Subcutaneous adipose tissue (tissue), 4 donors: ENCODE data around the gene DNM3. TPM values are rescaled to one million over a fixed set of nuclear protein-coding genes. Genes with fewer than 3 reads are reported as not detected.

Experiments used
- total RNA-seq, 4 donors: library from RNA; depleted of rRNA; stranded (reverse); fragments of >200 nt; gene quantifications; one replicate each; pipeline ENCODE4 v1.1.0, GENCODE V29; 2016
- TF ChIP-seq, protein P1 (sequence below): fragments of 450-650 bp; IDR thresholded peaks from one replicate; pipeline ENCODE4 v1.5.1; 2016; ENCODE audit warnings: low read depth, mild to moderate bottlenecking, control low read depth, antibody characterized with exemption, moderate library complexity

Gene DNM3
- total RNA-seq, 4 donors from 2014 or later: 4.1 to 8.8 (median 7.6) TPM

DNA sequence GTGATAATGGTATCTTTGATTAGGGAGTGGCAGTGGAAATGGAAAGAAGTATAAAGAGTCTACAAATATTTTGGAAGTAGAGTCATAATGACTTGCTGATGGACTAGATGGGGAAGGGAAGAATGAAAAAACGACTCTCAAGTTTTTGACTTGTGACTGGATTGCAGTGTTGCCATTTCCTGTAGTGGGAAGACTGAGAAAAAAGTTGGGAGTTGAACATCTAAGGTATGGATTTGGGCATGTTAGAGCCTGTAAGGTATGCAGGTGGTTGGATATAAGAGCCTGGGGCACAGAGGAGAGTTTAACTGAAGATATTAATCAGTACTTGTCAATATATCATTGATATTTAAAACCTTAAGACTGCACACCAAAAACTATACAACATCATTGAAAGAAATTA is 19.4 kb downstream of the DNM3 start:
- TF ChIP-seq, protein P1, sequence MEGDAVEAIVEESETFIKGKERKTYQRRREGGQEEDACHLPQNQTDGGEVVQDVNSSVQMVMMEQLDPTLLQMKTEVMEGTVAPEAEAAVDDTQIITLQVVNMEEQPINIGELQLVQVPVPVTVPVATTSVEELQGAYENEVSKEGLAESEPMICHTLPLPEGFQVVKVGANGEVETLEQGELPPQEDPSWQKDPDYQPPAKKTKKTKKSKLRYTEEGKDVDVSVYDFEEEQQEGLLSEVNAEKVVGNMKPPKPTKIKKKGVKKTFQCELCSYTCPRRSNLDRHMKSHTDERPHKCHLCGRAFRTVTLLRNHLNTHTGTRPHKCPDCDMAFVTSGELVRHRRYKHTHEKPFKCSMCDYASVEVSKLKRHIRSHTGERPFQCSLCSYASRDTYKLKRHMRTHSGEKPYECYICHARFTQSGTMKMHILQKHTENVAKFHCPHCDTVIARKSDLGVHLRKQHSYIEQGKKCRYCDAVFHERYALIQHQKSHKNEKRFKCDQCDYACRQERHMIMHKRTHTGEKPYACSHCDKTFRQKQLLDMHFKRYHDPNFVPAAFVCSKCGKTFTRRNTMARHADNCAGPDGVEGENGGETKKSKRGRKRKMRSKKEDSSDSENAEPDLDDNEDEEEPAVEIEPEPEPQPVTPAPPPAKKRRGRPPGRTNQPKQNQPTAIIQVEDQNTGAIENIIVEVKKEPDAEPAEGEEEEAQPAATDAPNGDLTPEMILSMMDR: no peak

DNA sequence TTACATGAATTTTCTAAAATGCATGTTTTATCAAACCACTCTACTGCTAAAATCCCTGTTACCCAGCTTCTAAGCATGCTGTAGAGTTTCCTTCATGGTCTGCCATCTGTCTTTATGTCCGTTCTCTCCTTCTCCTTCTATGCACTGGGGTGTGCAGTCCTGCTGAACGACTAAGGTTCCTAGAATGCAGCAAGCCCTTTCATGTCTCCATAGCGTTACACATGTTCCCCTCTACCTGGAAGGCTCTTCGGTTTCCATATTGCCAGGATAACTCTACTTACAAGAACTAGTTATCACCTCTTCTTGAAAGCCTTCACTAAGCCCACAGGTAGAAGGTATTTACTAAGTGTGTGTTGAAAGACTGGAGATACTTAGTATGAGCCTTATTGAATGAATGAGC is 22.2 kb downstream of the DNM3 start:
- TF ChIP-seq, protein P1: no peak

DNA sequence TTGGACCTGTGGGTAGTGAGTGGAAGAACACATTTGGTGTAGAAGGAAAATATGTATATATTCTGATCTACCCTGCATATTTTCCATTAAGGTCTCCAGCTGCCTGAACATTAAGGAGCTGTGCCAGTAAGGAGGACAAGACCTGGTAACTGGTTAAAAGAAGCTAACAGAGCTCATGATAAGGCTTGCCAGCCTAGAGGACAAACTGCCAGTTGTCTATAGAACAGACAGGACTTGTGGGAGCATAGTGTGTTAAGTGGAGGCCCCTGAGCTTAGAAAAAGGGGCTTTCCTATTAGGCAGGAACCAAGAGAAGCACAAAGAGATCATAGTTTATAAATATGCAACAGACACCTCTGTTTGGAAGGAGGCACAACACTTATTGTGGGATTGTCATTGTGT is 23.0 kb downstream of the DNM3 start:
- TF ChIP-seq, protein P1: no peak

DNA sequence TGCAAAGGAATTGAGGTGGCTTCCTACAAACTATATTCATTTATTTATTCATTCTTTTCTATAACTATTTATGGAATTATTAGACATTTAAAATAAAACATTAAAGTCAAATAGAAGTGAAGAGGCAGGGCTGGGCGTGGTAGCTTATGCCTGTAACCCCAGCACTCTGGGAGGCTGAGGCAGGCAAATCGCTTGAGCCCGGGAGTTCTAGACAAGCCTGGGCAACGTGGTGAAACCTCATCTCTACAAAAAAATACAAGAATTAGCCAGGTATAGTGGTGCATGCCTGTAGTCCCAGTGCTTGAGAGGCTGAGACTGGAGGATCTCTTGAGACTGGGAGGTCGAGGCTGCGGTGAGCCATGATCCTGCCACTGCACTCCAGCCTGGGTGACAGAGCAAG is 23.8 kb downstream of the DNM3 start:
- TF ChIP-seq, protein P1: no peak

DNA sequence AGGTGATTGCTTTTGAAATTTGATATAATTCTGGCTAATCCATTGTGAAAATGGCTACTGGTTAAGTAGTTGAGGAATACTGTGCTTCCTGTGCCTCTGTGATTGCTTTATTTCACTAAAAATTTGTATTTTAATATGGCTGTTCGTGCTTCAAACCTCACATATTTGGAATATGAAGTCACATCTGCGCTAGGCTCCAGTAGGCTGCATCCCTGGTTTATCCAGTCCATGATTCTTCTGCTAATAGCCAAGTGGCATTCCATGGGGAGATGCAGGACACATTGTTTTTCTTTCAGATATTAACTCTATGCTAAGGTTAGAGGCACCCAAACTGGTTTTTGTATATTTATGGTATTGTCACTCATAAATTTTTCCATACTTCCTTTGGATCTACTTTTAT is 25.9 kb downstream of the DNM3 start:
- TF ChIP-seq, protein P1: no peak

DNA sequence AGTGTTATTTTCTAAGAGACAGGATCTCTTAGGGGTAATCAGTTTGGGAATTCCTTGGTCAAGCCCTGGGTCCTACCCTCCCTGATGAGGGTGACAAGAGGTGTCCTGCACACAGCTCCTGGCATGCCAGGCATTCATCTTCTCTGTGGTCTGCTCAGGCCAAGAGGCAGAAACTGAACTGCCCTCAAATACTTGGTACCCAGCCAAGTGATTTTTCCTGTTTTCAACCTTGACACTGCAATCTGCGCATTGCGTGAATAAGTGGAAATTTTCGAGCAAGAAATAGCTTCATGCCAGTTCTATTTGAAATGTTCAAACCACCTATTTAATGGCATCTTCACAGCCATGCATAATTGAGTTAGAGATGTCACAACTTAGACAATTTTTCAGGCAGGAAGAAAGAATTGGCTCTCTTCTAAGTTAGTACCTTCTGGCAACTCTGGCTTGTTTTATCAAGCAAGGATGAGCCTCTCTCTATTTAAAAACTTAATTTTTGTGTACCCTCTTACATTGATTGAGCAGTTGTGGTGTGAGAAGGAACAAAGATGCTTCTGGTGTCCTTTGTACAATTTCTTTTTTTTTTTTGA is 27.0 kb downstream of the DNM3 start:
- TF ChIP-seq, protein P1: no peak

DNA sequence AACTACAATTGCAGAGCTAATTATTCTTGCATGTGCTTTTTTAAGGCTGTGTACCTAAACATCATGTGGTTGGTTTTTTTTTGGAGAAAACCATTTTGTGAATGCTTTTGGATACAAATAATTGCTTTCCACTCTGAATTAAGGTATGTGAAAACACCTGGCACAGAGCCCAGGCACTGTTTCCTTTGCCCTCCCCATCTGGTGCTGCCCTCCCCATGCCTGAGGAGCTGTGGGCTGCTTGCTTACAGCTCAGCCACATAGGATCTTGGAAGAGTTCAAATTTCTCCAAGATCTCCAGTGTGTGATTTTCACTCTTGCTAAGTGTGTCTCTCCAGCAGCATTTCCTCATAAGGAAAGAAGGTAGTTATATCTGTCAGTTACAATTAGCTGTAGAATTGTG is 27.8 kb downstream of the DNM3 start:
- TF ChIP-seq, protein P1: no peak
